H9 (cell line): Measurements from ENCODE around the gene EPB41L1. TPM values are rescaled to one million over a fixed set of nuclear protein-coding genes. Genes with fewer than 3 reads are reported as not detected.

Experiments used
- DNase-seq: peaks from one replicate; pipeline ENCODE4 v3.0.0-alpha.2; 2017
- H2AFZ ChIP-seq: one replicate; pipeline ENCODE4 v1.6.1; 2013; ENCODE audit warnings: mild to moderate bottlenecking, low read length, control low read depth, moderate library complexity
- H2AK5ac ChIP-seq: 2 replicates; pipeline ENCODE4 v1.6.1; 2013; ENCODE audit warnings: low read length, control low read depth, mixed read lengths; ENCODE audit not compliant: insufficient read length
- H2BK120ac ChIP-seq: one replicate; pipeline ENCODE4 v1.6.1; 2013; ENCODE audit warnings: low read depth, mild to moderate bottlenecking, low read length, control low read depth, inconsistent platforms; ENCODE audit not compliant: poor library complexity, severe bottlenecking
- H2BK12ac ChIP-seq: 2 replicates; pipeline ENCODE4 v1.6.1; 2013; ENCODE audit warnings: low read length, control low read depth, mixed read lengths, low read depth; ENCODE audit not compliant: insufficient read length
- H2BK15ac ChIP-seq: 2 replicates; pipeline ENCODE4 v1.6.1; 2013; ENCODE audit warnings: low read depth, low read length, control low read depth
- H2BK20ac ChIP-seq: one replicate; pipeline ENCODE4 v1.6.1; 2013; ENCODE audit warnings: low read depth, mild to moderate bottlenecking, low read length, control low read depth, inconsistent platforms; ENCODE audit not compliant: poor library complexity, severe bottlenecking
- H2BK5ac ChIP-seq: 2 replicates; pipeline ENCODE4 v1.6.1; 2013; ENCODE audit warnings: low read length, control low read depth, mixed read lengths; ENCODE audit not compliant: insufficient read length
- H3K14ac ChIP-seq: 2 replicates; pipeline ENCODE4 v1.6.1; 2013; ENCODE audit warnings: low read length, control low read depth; ENCODE audit not compliant: insufficient read depth
- H3K18ac ChIP-seq: 2 replicates; pipeline ENCODE4 v1.6.1; 2013; ENCODE audit warnings: low read depth, mild to moderate bottlenecking, mixed read lengths, low read length, control low read depth; ENCODE audit not compliant: insufficient read length
- H3K23ac ChIP-seq: 2 replicates; pipeline ENCODE4 v1.6.1; 2013; ENCODE audit warnings: low read length, control low read depth, mixed read lengths, low read depth; ENCODE audit not compliant: insufficient read length
- H3K23me2 ChIP-seq: 2 replicates; pipeline ENCODE4 v1.6.1; 2013; ENCODE audit warnings: low read depth, mild to moderate bottlenecking, mixed read lengths, low read length, control low read depth; ENCODE audit not compliant: insufficient read length, poor library complexity, severe bottlenecking
- H3K27ac ChIP-seq: 2 replicates; pipeline ENCODE4 v1.5.1; 2013; ENCODE audit warnings: low read length, control low read depth, mixed read lengths, low read depth; ENCODE audit not compliant: insufficient read length
- H3K27me3 ChIP-seq: 2 replicates; pipeline ENCODE4 v1.6.1; 2013; ENCODE audit warnings: low read length, control low read depth, inconsistent platforms; ENCODE audit not compliant: insufficient read depth
- H3K4ac ChIP-seq: 2 replicates; pipeline ENCODE4 v1.6.1; 2013; ENCODE audit warnings: low read depth, mild to moderate bottlenecking, control low read depth, inconsistent platforms, low read length, moderate library complexity
- H3K4me1 ChIP-seq: 2 replicates; pipeline ENCODE4 v1.6.1; 2013; ENCODE audit warnings: low read length, control low read depth, inconsistent platforms; ENCODE audit not compliant: insufficient read depth
- H3K4me2 ChIP-seq: 2 replicates; pipeline ENCODE4 v1.6.1; 2013; ENCODE audit warnings: low read length, control low read depth, mixed read lengths; ENCODE audit not compliant: insufficient read length, insufficient read depth
- H3K56ac ChIP-seq: 2 replicates; pipeline ENCODE4 v1.6.1; 2013; ENCODE audit warnings: low read depth, mild to moderate bottlenecking, mixed read lengths, low read length, control low read depth; ENCODE audit not compliant: insufficient read length
- H3K79me1 ChIP-seq: 2 replicates; pipeline ENCODE4 v1.6.1; 2013; ENCODE audit warnings: low read depth, mild to moderate bottlenecking, moderate library complexity, low read length, control low read depth, inconsistent platforms; ENCODE audit not compliant: insufficient read depth, poor library complexity, severe bottlenecking
- H3K79me2 ChIP-seq: 2 replicates; pipeline ENCODE4 v1.6.1; 2013; ENCODE audit warnings: low read length, control low read depth, inconsistent platforms; ENCODE audit not compliant: insufficient read depth
- H3K9ac ChIP-seq: 2 replicates; pipeline ENCODE4 v1.6.1; 2013; ENCODE audit warnings: low read length, control low read depth, mixed read lengths; ENCODE audit not compliant: insufficient read length; ENCODE audit errors: extremely low read depth
- H3K9me3 ChIP-seq: one replicate; pipeline ENCODE4 v1.6.1; 2013; ENCODE audit warnings: low read depth, low read length, inconsistent platforms; ENCODE audit not compliant: control insufficient read depth
- H3T11ph ChIP-seq: one replicate; pipeline ENCODE4 v1.6.1; 2013; ENCODE audit warnings: mild to moderate bottlenecking, low read length, control low read depth, inconsistent platforms
- H4K20me1 ChIP-seq: one replicate; pipeline ENCODE4 v1.6.1; 2013; ENCODE audit not compliant: control insufficient read depth, insufficient read length, insufficient read depth
- H4K5ac ChIP-seq: 2 replicates; pipeline ENCODE4 v1.6.1; 2013; ENCODE audit warnings: low read depth, mild to moderate bottlenecking, mixed read lengths, low read length, control low read depth; ENCODE audit not compliant: insufficient read length
- H4K8ac ChIP-seq: replicated peaks from 2 replicates; pipeline ENCODE4 v1.6.1; 2013; ENCODE audit warnings: low read length, control low read depth, mixed read lengths, low read depth; ENCODE audit not compliant: insufficient read length
- H4K91ac ChIP-seq: 2 replicates; pipeline ENCODE4 v1.6.1; 2013; ENCODE audit warnings: low read depth, mild to moderate bottlenecking, moderate library complexity, mixed read lengths, low read length, control low read depth; ENCODE audit not compliant: insufficient read length
- H3K27ac Mint-ChIP-seq, 3 experiments: 2 replicates in 2 of 3; 3 replicates in 1 of 3; pipeline ENCODE4 v1.8.0; 2020 to 2021; ENCODE audit warnings: mixed read lengths in 3 of 3, mild to moderate bottlenecking in 1 of 3, moderate library complexity in 1 of 3
- H3K27me3 Mint-ChIP-seq: 2 replicates; pipeline ENCODE4 v1.8.0; 2021; ENCODE audit warnings: low read depth, mild to moderate bottlenecking, moderate library complexity, mixed read lengths
- H3K36me3 Mint-ChIP-seq, 3 experiments: 2 replicates in 2 of 3; 3 replicates in 1 of 3; pipeline ENCODE4 v1.8.0; 2020 to 2021; ENCODE audit warnings: low read depth in 3 of 3, mixed read lengths in 3 of 3; ENCODE audit not compliant: insufficient read depth in 1 of 3
- H3K4me1 Mint-ChIP-seq, 2 experiments: 2 replicates each; pipeline ENCODE4 v1.8.0; 2020; ENCODE audit warnings: mixed read lengths in 2 of 2
- H3K4me3 Mint-ChIP-seq, 2 experiments: 2 replicates in 1 of 2; 3 replicates in 1 of 2; pipeline ENCODE4 v1.8.0; 2020 to 2021; ENCODE audit warnings: mild to moderate bottlenecking in 2 of 2, mixed read lengths in 2 of 2, moderate library complexity in 1 of 2
- H3K9me3 Mint-ChIP-seq, 2 experiments: 2 replicates in 1 of 2; 3 replicates in 1 of 2; pipeline ENCODE4 v1.8.0; 2020; ENCODE audit warnings: mild to moderate bottlenecking in 2 of 2, mixed read lengths in 2 of 2, moderate library complexity in 1 of 2
- WGBS: extraction: QIAGEN DNeasy Blood & Tissue Kit; methylation state at CpG from one replicate; pipeline ENCODE4 v1.1.7; 2013; ENCODE audit warnings: missing lambda C conversion rate, low lambda C conversion rate, mixed read lengths; ENCODE audit not compliant: insufficient read length; ENCODE audit errors: extremely low coverage; 5-methylcytosine and 5-hydroxymethylcytosine counted together
- total RNA-seq: library from RNA; stranded (reverse); gene quantifications from 2 replicates; pipeline ENCODE4 v1.2.1, GENCODE V29; 2021
- TF ChIP-seq, protein P1 (sequence below): fragments of 200-600 bp; sonication (generic); conservative IDR thresholded peaks from 3 replicates; pipeline ENCODE4 v1.8.0; 2021; ENCODE audit warnings: antibody characterized with exemption, mild to moderate bottlenecking

EPB41L1 gene
- total RNA-seq, 1 experiment from 2014 or later = 31.1 TPM

DNA sequence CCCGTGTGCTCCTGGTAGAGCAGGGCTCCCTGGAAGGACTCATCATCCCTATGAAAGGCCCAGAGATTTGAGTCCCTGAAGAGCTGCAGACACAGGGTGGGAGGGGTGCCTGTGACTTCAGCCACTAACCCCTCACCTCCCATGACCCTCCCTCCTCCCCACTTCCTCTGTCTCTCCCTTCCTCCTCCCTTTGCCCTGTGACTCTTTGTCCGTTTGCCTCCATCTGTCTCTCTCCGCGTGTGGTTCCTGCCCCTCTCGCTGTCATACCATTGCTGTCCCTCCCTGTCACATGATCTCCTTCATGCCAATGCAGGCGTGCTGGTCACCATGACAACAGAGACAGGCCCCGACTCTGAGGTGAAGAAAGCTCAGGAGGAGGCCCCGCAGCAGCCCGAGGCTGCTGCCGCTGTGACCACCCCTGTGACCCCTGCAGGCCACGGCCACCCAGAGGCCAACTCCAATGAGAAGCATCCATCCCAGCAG, 19.0 kb downstream of the EPB41L1 start:
- Histone ChIP-seq H2BK120ac (no peak overlapping the region), H3K23ac (no peak overlapping the region), H3K4me2 (no peak overlapping the region), H2BK5ac (no peak overlapping the region), H3K27ac (no peak overlapping the region), H3K18ac (no peak overlapping the region), H3K23me2 (no peaks in the 10 kb centered on the region), H3K4ac (no peak overlapping the region), H2BK15ac (no peak overlapping the region), H3K79me1 (no peaks in the 10 kb centered on the region), H4K5ac (no peak overlapping the region), H2BK12ac (no peak overlapping the region), H4K20me1 (no peaks in the 10 kb centered on the region), H3K4me1 (no peaks in the 10 kb centered on the region; the same call in 1 of the 2 replicates), H2AK5ac (no peak overlapping the region), H4K8ac (no peak overlapping the region), H3K14ac (no peak overlapping the region), H2BK20ac (no peak overlapping the region), H3T11ph (no peak overlapping the region), H3K79me2 (no peaks in the 10 kb centered on the region), H3K56ac (no peak overlapping the region), H2AFZ (no peak overlapping the region), H3K9ac (no peak overlapping the region), H4K91ac (no peak overlapping the region), H3K27me3 (no peaks in the 10 kb centered on the region), H3K9me3 (no peaks in the 10 kb centered on the region)
- WGBS = no CpG with 5 or more reads among the region's 11 CpGs
- H3K36me3 Mint-ChIP-seq = peaks cover 0 to 4% (median 0%) of the 10 kb centered on the region in 3 experiments; a peak in 3 of 7 replicates
- H3K27ac Mint-ChIP-seq = no peak overlapping the region; a peak in 1 of 7 replicates
- no peaks in the 10 kb centered on the region for H3K9me3 Mint-ChIP-seq
- TF ChIP-seq, protein P1, sequence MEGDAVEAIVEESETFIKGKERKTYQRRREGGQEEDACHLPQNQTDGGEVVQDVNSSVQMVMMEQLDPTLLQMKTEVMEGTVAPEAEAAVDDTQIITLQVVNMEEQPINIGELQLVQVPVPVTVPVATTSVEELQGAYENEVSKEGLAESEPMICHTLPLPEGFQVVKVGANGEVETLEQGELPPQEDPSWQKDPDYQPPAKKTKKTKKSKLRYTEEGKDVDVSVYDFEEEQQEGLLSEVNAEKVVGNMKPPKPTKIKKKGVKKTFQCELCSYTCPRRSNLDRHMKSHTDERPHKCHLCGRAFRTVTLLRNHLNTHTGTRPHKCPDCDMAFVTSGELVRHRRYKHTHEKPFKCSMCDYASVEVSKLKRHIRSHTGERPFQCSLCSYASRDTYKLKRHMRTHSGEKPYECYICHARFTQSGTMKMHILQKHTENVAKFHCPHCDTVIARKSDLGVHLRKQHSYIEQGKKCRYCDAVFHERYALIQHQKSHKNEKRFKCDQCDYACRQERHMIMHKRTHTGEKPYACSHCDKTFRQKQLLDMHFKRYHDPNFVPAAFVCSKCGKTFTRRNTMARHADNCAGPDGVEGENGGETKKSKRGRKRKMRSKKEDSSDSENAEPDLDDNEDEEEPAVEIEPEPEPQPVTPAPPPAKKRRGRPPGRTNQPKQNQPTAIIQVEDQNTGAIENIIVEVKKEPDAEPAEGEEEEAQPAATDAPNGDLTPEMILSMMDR = no peak
- H3K4me3 Mint-ChIP-seq = peak overlapping the region in 1 of 2 experiments; percentile 41; a peak in 1 of 5 replicates
- H3K27me3 Mint-ChIP-seq = no peaks in the 10 kb centered on the region
- DNase-seq = peak; percentile 92
- peaks cover 24 to 25% of the 10 kb centered on the region in 2 experiments for H3K4me1 Mint-ChIP-seq
